GM12878 (cell line): ENCODE data around the gene OLFM2.

Source experiments
- CTCF ChIP-seq, 3 experiments: IDR thresholded peaks in 2 of 3; conservative IDR thresholded peaks in 1 of 3; 2 replicates each; pipeline ENCODE4 v1.5.1; 2011; ENCODE audit warnings: low read depth in 3 of 3, low read length in 3 of 3, mild to moderate bottlenecking in 3 of 3, control low read depth in 2 of 3, moderate library complexity in 2 of 3, inconsistent platforms in 1 of 3, mixed read lengths in 1 of 3; ENCODE audit not compliant: control insufficient read depth in 2 of 3, insufficient read depth in 1 of 3; ENCODE audit errors: extremely low read depth in 1 of 3
- POLR2A ChIP-seq: IDR thresholded peaks from 2 replicates; pipeline ENCODE4 v1.6.1; 2011; ENCODE audit warnings: low read depth, mild to moderate bottlenecking, low read length
- POLR2AphosphoS5 ChIP-seq: IDR thresholded peaks from 2 replicates; pipeline ENCODE4 v1.6.1; 2011; ENCODE audit warnings: mild to moderate bottlenecking, low read length, inconsistent platforms
- SPI1 ChIP-seq: IDR thresholded peaks from 2 replicates; pipeline ENCODE4 v1.6.1; 2011; ENCODE audit warnings: low read depth, mild to moderate bottlenecking, low read length, moderate library complexity, borderline replicate concordance; ENCODE audit not compliant: insufficient read depth

GRCh38 chr19:9808855-9809824, 127.2 kb downstream of the OLFM2 start:
- TF ChIP-seq CTCF (IDR thresholded peaks at IDR 0.05 in 2 of 3, conservative IDR thresholded peaks at IDR 0.05 in 1 of 3; ENCODE audit: control insufficient read depth in 2 of 3, extremely low read depth in 1 of 3, insufficient read depth in 1 of 3, low read depth in 3 of 3, low read length in 3 of 3) = no peak
- TF ChIP-seq SPI1 = no peak
- TF ChIP-seq POLR2A = no peak
- 0 out of 2 replicates have a peak, but pooled peaks have one; percentile 10 for TF ChIP-seq POLR2AphosphoS5
